GM21786 (cell line): ENCODE measurements around the gene NELL1.

Experiments
- ATAC-seq: cut with Tn5 transposase; IDR thresholded peaks from one replicate; pipeline ENCODE4 v1.9.1; 2021; ENCODE audit not compliant: unreplicated experiment

NELL1 gene

GRCh38 chr11:20869123-20869522 is 199.7 kb downstream of the NELL1 start:
- ATAC-seq = no peak

GRCh38 chr11:20873054-20873453 is 203.7 kb downstream of the NELL1 start:
- peak; percentile 47 for ATAC-seq

GRCh38 chr11:20874358-20874757 is 205.0 kb downstream of the NELL1 start:
- no peak for ATAC-seq

- no peak for ATAC-seq
Measured at GRCh38 chr11:20875889-20876288, 206.5 kb downstream of the NELL1 start.

GRCh38 chr11:20876738-20877137 is 207.4 kb downstream of the NELL1 start:
- ATAC-seq = no peak

GRCh38 chr11:20880094-20880493 is 210.7 kb downstream of the NELL1 start:
- no peak for ATAC-seq

- no peak for ATAC-seq
Measured at GRCh38 chr11:20881328-20882079, 212.1 kb downstream of the NELL1 start.

- ATAC-seq = no peak
Measured at GRCh38 chr11:20887137-20887536, 217.8 kb downstream of the NELL1 start.

GRCh38 chr11:20894296-20894695 is 224.9 kb downstream of the NELL1 start:
- no peak for ATAC-seq

GRCh38 chr11:20909995-20910726 is 240.8 kb downstream of the NELL1 start:
- ATAC-seq = no peak

- no peak for ATAC-seq
Measured at GRCh38 chr11:20910733-20911132, 241.3 kb downstream of the NELL1 start.

GRCh38 chr11:20912065-20912821 is 242.9 kb downstream of the NELL1 start:
- no peak for ATAC-seq

GRCh38 chr11:20912922-20913512 is 243.6 kb downstream of the NELL1 start:
- no peak for ATAC-seq

- ATAC-seq = no peak
Measured at GRCh38 chr11:20917306-20917705, 247.9 kb downstream of the NELL1 start.

- ATAC-seq = no peak
Measured at GRCh38 chr11:20926799-20927540, 257.6 kb downstream of the NELL1 start.

- no peak for ATAC-seq
Measured at GRCh38 chr11:20931029-20931428, 261.6 kb downstream of the NELL1 start.

GRCh38 chr11:20933086-20933485 is 263.7 kb downstream of the NELL1 start:
- ATAC-seq = no peak

GRCh38 chr11:20933958-20934357 is 264.6 kb downstream of the NELL1 start:
- ATAC-seq = no peak

- no peak for ATAC-seq
Measured at GRCh38 chr11:20934516-20934915, 265.1 kb downstream of the NELL1 start.

GRCh38 chr11:20937826-20938225 is 268.4 kb downstream of the NELL1 start:
- no peak for ATAC-seq

- no peak for ATAC-seq
Measured at GRCh38 chr11:20949585-20949984, 280.2 kb downstream of the NELL1 start.
